ENCODE measurements around the gene IDE.

DNA sequence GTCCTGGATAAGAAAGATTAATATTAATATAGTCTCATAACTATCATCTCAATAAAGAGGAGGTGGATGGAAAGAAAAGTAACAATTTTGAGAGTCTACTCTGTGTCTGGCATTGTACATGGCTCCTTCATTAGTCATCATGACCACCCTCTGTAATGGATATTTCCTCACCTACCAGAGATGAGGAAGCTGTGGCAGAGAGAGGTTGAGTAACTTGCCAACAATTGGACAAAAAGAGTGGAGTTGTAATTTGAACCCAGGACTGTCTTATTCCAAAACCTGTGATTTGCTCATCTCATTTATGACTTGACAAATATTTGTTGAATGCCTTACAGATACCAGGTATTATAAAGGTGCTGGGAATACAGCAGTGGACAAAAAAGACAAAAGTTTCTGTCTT, 2.1 kb upstream of the IDE start:
- TF ChIP-seq, protein P1, sequence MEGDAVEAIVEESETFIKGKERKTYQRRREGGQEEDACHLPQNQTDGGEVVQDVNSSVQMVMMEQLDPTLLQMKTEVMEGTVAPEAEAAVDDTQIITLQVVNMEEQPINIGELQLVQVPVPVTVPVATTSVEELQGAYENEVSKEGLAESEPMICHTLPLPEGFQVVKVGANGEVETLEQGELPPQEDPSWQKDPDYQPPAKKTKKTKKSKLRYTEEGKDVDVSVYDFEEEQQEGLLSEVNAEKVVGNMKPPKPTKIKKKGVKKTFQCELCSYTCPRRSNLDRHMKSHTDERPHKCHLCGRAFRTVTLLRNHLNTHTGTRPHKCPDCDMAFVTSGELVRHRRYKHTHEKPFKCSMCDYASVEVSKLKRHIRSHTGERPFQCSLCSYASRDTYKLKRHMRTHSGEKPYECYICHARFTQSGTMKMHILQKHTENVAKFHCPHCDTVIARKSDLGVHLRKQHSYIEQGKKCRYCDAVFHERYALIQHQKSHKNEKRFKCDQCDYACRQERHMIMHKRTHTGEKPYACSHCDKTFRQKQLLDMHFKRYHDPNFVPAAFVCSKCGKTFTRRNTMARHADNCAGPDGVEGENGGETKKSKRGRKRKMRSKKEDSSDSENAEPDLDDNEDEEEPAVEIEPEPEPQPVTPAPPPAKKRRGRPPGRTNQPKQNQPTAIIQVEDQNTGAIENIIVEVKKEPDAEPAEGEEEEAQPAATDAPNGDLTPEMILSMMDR (IDR thresholded peaks at IDR 0.05) = no peak
- no peak for TF ChIP-seq POLR2AphosphoS5 (IDR thresholded peaks at IDR 0.05)
- TF ChIP-seq POLR2A (IDR thresholded peaks at IDR 0.05) = no peak

All from prostate gland (tissue), 2 donors.